NCI-H2227 (cell line): ENCODE results near the gene LPO.
A peak's percentile ranks its signal among the peaks of the same experiment; 100 is the strongest.

Source experiments
- DNase-seq: peaks from one replicate; lab custom pipeline; 2025; ENCODE audit not compliant: unreplicated experiment; lab: John Stamatoyannopoulos, UW

LPO gene

DNA sequence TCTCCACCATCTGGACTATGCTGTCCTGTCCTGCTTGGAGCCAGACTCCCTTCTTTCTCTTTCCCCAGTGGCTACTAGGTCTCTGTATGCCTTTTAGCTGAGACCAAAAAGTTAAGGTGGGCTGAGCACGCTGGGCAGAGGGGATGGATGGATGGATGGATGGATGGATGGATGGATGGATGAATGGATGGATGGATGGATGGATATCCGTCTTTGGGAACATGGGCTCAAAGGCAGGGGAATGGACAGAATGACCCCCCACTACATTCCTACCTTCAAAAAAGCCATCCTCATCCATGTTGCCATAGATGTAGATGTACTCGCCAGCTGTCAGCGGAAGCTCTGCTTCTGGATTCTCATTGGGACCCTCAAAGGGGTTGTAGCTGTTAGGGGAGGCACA lies 77.4 kb downstream of the LPO start:
- no peak for DNase-seq

DNA sequence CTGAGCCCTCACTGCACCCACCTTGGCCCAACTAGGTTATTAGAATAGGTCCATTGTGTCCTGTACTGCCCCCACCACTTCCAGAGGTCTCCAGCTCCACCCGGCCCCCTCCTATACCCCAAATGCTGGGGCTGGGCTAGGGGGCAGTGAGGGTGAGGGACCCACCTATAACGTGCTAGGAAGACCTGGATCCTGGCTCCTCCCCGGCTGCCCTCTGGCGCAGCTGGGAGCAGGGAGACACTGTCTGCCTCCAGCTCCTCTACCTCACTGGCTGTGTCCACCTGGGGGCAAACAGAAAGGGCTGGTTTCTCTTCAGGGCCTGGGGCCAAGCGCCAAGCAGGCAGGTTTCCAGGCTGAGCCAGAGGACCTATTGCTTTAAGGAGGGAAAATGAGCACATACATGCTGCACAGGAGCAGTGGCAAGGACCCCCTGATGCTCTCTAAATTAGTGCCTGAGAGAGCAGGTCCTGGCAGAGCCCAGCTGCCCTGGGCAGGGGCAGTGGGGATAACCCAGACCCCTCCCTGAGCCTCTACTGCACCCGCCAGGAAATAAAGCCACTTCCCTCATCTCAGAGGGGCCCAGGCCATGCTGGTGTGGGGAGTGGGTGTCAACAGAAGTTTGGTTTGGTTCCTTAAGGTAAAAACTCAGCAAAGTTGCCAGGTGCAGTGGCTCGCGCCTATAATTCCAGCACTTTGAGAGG lies 78.0 kb downstream of the LPO start:
- DNase-seq = no peak

DNA sequence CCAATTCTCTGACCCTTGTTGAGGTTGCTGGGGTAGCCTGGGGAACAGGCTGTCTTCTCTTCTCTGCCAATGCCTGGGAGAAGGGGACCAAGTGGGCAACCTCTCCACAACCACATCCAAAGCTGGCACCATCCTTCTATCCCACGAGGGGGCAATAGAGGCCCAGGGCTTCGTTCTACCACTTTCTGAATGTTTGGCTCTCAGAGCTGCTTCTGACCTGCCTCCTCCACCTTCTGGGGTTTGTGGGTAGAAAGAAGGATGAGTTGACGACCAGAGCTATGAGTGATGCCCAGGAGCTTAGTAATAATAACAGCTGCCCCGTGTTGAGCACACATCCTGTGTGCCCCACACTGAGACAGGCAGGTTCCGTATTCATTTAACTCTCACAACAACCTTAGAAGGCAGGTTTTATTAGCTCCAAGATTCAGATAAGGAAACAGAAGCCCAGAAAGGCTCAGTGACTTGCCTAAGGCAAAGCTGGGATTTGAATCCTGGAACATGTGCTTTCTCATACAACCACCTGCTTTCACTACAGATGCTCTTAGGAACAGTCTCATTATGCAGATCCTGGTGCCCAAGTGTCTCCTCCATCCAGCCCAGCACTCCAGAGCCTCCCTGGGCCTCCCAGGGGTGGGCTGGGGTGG lies 79.2 kb downstream of the LPO start:
- peak; percentile 42 for DNase-seq

DNA sequence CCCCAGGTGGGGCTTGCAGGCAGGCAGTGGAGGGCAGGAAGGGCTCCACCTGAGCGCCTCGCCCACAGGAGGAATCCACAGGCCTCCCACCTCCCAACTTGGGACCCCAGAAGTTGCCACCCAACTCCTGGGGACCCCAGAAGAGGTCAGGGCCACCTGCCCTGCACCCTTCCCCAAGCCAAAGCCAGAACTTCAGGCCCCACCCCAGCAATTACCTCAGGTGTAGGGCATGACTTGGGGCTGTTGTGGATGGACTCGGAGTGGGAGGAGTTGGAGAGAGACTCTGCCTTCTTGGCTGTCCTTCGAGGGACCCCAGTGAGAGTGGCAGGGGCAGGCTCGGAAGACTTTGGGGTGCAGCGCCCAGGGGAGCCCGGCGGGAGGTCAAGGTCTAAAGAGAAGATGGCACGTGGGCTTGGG lies 79.7 kb downstream of the LPO start:
- DNase-seq = no peak
